ENCODE data around the gene ODAD4.

Gene ODAD4

GRCh38 chr17:41930009-41930832 is at the start of gene ODAD4:
Gene ODAD4, plus strand, starts transcription at chr17:41930617. Its CDS starts 107 bp downstream, at chr17:41930724.
- in situ Hi-C loops (cut with HindIII; ENCODE audit: low sequenced_read_pairs): no loop called here

GRCh38 chr17:41882756-41883155 is 47.7 kb upstream of the ODAD4 start:
- in situ Hi-C loops (cut with HindIII; ENCODE audit: low sequenced_read_pairs): no loop called here

GRCh38 chr17:41885733-41886132 is 44.7 kb upstream of the ODAD4 start:
- in situ Hi-C loops (cut with HindIII; ENCODE audit: low sequenced_read_pairs): no loop called here

GRCh38 chr17:41888332-41888965 is 42.0 kb upstream of the ODAD4 start:
- in situ Hi-C loops (cut with HindIII; ENCODE audit: low sequenced_read_pairs): no loop called here

- in situ Hi-C loops (cut with HindIII; ENCODE audit: low sequenced_read_pairs): loop anchor here (5.0 kb wide), 1 partner anchor 91 kb away; no protein-coding TSS in a partner anchor
Measured at GRCh38 chr17:41891135-41892020, 39.0 kb upstream of the ODAD4 start.

GRCh38 chr17:41892021-41892376 is 38.4 kb upstream of the ODAD4 start:
- in situ Hi-C loops (cut with HindIII; ENCODE audit: low sequenced_read_pairs): loop anchor here (5.0 kb wide), 1 partner anchor 90 kb away; no protein-coding TSS in a partner anchor

GRCh38 chr17:41893384-41893783 is 37.0 kb upstream of the ODAD4 start:
- in situ Hi-C loops (cut with HindIII; ENCODE audit: low sequenced_read_pairs): loop anchor here (5.0 kb wide), 1 partner anchor 89 kb away; no protein-coding TSS in a partner anchor

- in situ Hi-C loops (cut with HindIII; ENCODE audit: low sequenced_read_pairs): loop anchor here (5.0 kb wide), 1 partner anchor 87 kb away; no protein-coding TSS in a partner anchor
Measured at GRCh38 chr17:41894791-41895331, 35.6 kb upstream of the ODAD4 start.

GRCh38 chr17:41895617-41896016 is 34.8 kb upstream of the ODAD4 start:
- in situ Hi-C loops (cut with HindIII; ENCODE audit: low sequenced_read_pairs): no loop called here

- in situ Hi-C loops (cut with HindIII; ENCODE audit: low sequenced_read_pairs): no loop called here
Measured at GRCh38 chr17:41896726-41897125, 33.7 kb upstream of the ODAD4 start.

- in situ Hi-C loops (cut with HindIII; ENCODE audit: low sequenced_read_pairs): no loop called here
Measured at GRCh38 chr17:41901646-41902045, 28.8 kb upstream of the ODAD4 start.

- in situ Hi-C loops (cut with HindIII; ENCODE audit: low sequenced_read_pairs): no loop called here
Measured at GRCh38 chr17:41904242-41904841, 26.1 kb upstream of the ODAD4 start.

- in situ Hi-C loops (cut with HindIII; ENCODE audit: low sequenced_read_pairs): no loop called here
Measured at GRCh38 chr17:41905172-41905571, 25.2 kb upstream of the ODAD4 start.

- in situ Hi-C loops (cut with HindIII; ENCODE audit: low sequenced_read_pairs): no loop called here
Measured at GRCh38 chr17:41906465-41907184, 23.8 kb upstream of the ODAD4 start.

GRCh38 chr17:41907185-41907556 is 23.2 kb upstream of the ODAD4 start:
- in situ Hi-C loops (cut with HindIII; ENCODE audit: low sequenced_read_pairs): no loop called here

GRCh38 chr17:41907633-41908539 is 22.5 kb upstream of the ODAD4 start:
- in situ Hi-C loops (cut with HindIII; ENCODE audit: low sequenced_read_pairs): no loop called here

- in situ Hi-C loops (cut with HindIII; ENCODE audit: low sequenced_read_pairs): no loop called here
Measured at GRCh38 chr17:41909088-41909487, 21.3 kb upstream of the ODAD4 start.

GRCh38 chr17:41910701-41911391 is 19.6 kb upstream of the ODAD4 start:
- in situ Hi-C loops (cut with HindIII; ENCODE audit: low sequenced_read_pairs): no loop called here
